HFF-Myc (cell line): ENCODE measurements around the gene MRPL42.
"Not testable (repeated sequence)": the region's sequence is repeated elsewhere in the genome, so short reads cannot be mapped to it uniquely, and the experiment has no call there.

ENCODE experiments used
- DNase-seq: peaks from one replicate; pipeline ENCODE4 v3.0.0-alpha.2; 2011; ENCODE audit warnings: low read depth; ENCODE audit errors: extremely low read depth
- H3K4me3 ChIP-seq: replicated peaks from 2 replicates; pipeline ENCODE4 v1.5.1; 2011; ENCODE audit warnings: low read depth, mild to moderate bottlenecking, control low read depth, low read length
- CTCF ChIP-seq: IDR thresholded peaks from 2 replicates; pipeline ENCODE4 v1.5.1; 2012; ENCODE audit warnings: mild to moderate bottlenecking, low read depth, low read length, control low read depth; ENCODE audit errors: missing control alignments

Gene MRPL42

GRCh38 chr12:93427779-93428564 lies 39.3 kb upstream of the MRPL42 start:
- H3K4me3 ChIP-seq = no peak overlapping the region
- DNase-seq = no peak
- no peak for TF ChIP-seq CTCF

- no peak for DNase-seq
- TF ChIP-seq CTCF = no peak
- H3K4me3 ChIP-seq = no peak overlapping the region
Observed at GRCh38 chr12:93429448-93429847, 37.9 kb upstream of the MRPL42 start.

- no peak overlapping the region for H3K4me3 ChIP-seq
- DNase-seq = no peak
- no peak for TF ChIP-seq CTCF
Observed at GRCh38 chr12:93429852-93430251, 37.5 kb upstream of the MRPL42 start.

- no peak for DNase-seq
- TF ChIP-seq CTCF = no peak
- H3K4me3 ChIP-seq = no peak overlapping the region
Observed at GRCh38 chr12:93430280-93430679, 37.0 kb upstream of the MRPL42 start.

GRCh38 chr12:93432031-93432430 lies 35.3 kb upstream of the MRPL42 start:
- H3K4me3 ChIP-seq, DNase-seq: not testable (repeated sequence)

GRCh38 chr12:93434256-93434865 lies 33.0 kb upstream of the MRPL42 start:
- H3K4me3 ChIP-seq = no peak overlapping the region
- DNase-seq = no peak
- no peak for TF ChIP-seq CTCF

GRCh38 chr12:93438266-93439050 lies 28.9 kb upstream of the MRPL42 start:
- no peak overlapping the region for H3K4me3 ChIP-seq
- TF ChIP-seq CTCF = no peak

More at GRCh38 chr12:93438266-93439050, 28.9 kb upstream of the MRPL42 start:
- DNase-seq = no peak
